ENCODE data around the gene REEP1. TPM values are rescaled to one million over a fixed set of nuclear protein-coding genes. Genes with fewer than 3 reads are reported as not detected.

The REEP1 gene
- total RNA-seq, 1 donor, result 0.36 TPM

- Histone ChIP-seq H3K36me3 (ENCODE audit: insufficient read depth, low read length) (peaks cover 53% of the 10 kb centered on the region), H2AFZ (ENCODE audit: low read length) (no peak overlapping the region), H3K9me3 (ENCODE audit: low read depth, low read length) (no peaks in the 10 kb centered on the region), H3K4me2 (ENCODE audit: insufficient read depth, low read length) (no peak overlapping the region), H3K4me3 (ENCODE audit: insufficient read depth, low read length) (no peak overlapping the region), H3K27ac (ENCODE audit: low read depth, low read length) (no peak overlapping the region), H3K27me3 (ENCODE audit: insufficient read depth, low read length) (no peaks in the 10 kb centered on the region), H3K79me2 (ENCODE audit: insufficient read depth, low read length) (no peaks in the 10 kb centered on the region), H3K4me1 (ENCODE audit: insufficient read depth, low read length) (peaks cover 5% of the 10 kb centered on the region), H4K20me1 (ENCODE audit: insufficient read depth, low read length) (no peaks in the 10 kb centered on the region)
- no peak for DNase-seq (ENCODE audit: insufficient read length, low spot score, missing footprints)
- no peak for TF ChIP-seq CTCF (IDR thresholded peaks at IDR 0.05; ENCODE audit: extremely low read depth, low read depth, low read length)
Observed at GRCh38 chr2:86211033-86211795, 126.2 kb downstream of the REEP1 start.

- Histone ChIP-seq H3K36me3 (ENCODE audit: insufficient read depth, low read length) (peaks cover 24% of the 10 kb centered on the region), H3K79me2 (ENCODE audit: insufficient read depth, low read length) (peaks cover 52% of the 10 kb centered on the region)
Observed at GRCh38 chr2:86204458-86204857, 133.0 kb downstream of the REEP1 start.

GRCh38 chr2:86203614-86204013 lies 133.8 kb downstream of the REEP1 start:
- Histone ChIP-seq H3K4me1 (ENCODE audit: insufficient read depth, low read length) (peaks cover 8% of the 10 kb centered on the region), H2AFZ (ENCODE audit: low read length) (no peak overlapping the region), H3K27ac (ENCODE audit: low read depth, low read length) (no peak overlapping the region), H3K4me3 (ENCODE audit: insufficient read depth, low read length) (no peak overlapping the region), H4K20me1 (ENCODE audit: insufficient read depth, low read length) (no peaks in the 10 kb centered on the region), H3K9me3 (ENCODE audit: low read depth, low read length) (no peaks in the 10 kb centered on the region), H3K4me2 (ENCODE audit: insufficient read depth, low read length) (no peak overlapping the region), H3K27me3 (ENCODE audit: insufficient read depth, low read length) (no peaks in the 10 kb centered on the region), H3K36me3 (ENCODE audit: insufficient read depth, low read length) (peaks cover 21% of the 10 kb centered on the region), H3K79me2 (ENCODE audit: insufficient read depth, low read length) (peaks cover 58% of the 10 kb centered on the region)
- no peak for TF ChIP-seq CTCF (IDR thresholded peaks at IDR 0.05; ENCODE audit: extremely low read depth, low read depth, low read length)
- no peak for DNase-seq (ENCODE audit: insufficient read length, low spot score, missing footprints)

More at GRCh38 chr2:86204458-86204857, 133.0 kb downstream of the REEP1 start:
- DNase-seq (ENCODE audit: insufficient read length, low spot score, missing footprints), result no peak
- Histone ChIP-seq H3K27me3 (ENCODE audit: insufficient read depth, low read length) (no peaks in the 10 kb centered on the region), H3K4me2 (ENCODE audit: insufficient read depth, low read length) (no peak overlapping the region), H3K4me3 (ENCODE audit: insufficient read depth, low read length) (no peak overlapping the region), H2AFZ (ENCODE audit: low read length) (no peak overlapping the region), H4K20me1 (ENCODE audit: insufficient read depth, low read length) (no peaks in the 10 kb centered on the region), H3K4me1 (ENCODE audit: insufficient read depth, low read length) (peaks cover 8% of the 10 kb centered on the region), H3K9me3 (ENCODE audit: low read depth, low read length) (no peaks in the 10 kb centered on the region), H3K27ac (ENCODE audit: low read depth, low read length) (no peak overlapping the region)
- TF ChIP-seq CTCF (IDR thresholded peaks at IDR 0.05; ENCODE audit: extremely low read depth, low read depth, low read length), result no peak

GRCh38 chr2:86202702-86203101 lies 134.7 kb downstream of the REEP1 start:
- H3K79me2 ChIP-seq (ENCODE audit: insufficient read depth, low read length), result peaks cover 58% of the 10 kb centered on the region
- H3K4me3 ChIP-seq (ENCODE audit: insufficient read depth, low read length), result no peak overlapping the region
- TF ChIP-seq CTCF (IDR thresholded peaks at IDR 0.05; ENCODE audit: extremely low read depth, low read depth, low read length), result no peak
- H3K9me3 ChIP-seq (ENCODE audit: low read depth, low read length), result no peaks in the 10 kb centered on the region
- no peak for DNase-seq (ENCODE audit: insufficient read length, low spot score, missing footprints)
- no peak overlapping the region for H2AFZ ChIP-seq (ENCODE audit: low read length)
- peaks cover 8% of the 10 kb centered on the region for H3K4me1 ChIP-seq (ENCODE audit: insufficient read depth, low read length)
- H3K27ac ChIP-seq (ENCODE audit: low read depth, low read length), result no peak overlapping the region
- no peak overlapping the region for H3K4me2 ChIP-seq (ENCODE audit: insufficient read depth, low read length)
- no peaks in the 10 kb centered on the region for H3K27me3 ChIP-seq (ENCODE audit: insufficient read depth, low read length)
- no peaks in the 10 kb centered on the region for H4K20me1 ChIP-seq (ENCODE audit: insufficient read depth, low read length)
- peaks cover 13% of the 10 kb centered on the region for H3K36me3 ChIP-seq (ENCODE audit: insufficient read depth, low read length)

Measured in osteoblast (primary cell).